Thoracic aorta (tissue), 2 donors: ENCODE results near the gene TIMP3. TPM values are rescaled to one million over a fixed set of nuclear protein-coding genes. Genes with fewer than 3 reads are reported as not detected.

Experiments
- ATAC-seq: fragments of 150-250 bp; one replicate; pipeline ENCODE4 v1.8.0; 2017; ENCODE audit warnings: low read depth; ENCODE audit not compliant: insufficient number of reproducible peaks, low FRiP score
- DNase-seq: peaks from one replicate; pipeline ENCODE4 v3.0.0-alpha.2; 2020; ENCODE audit warnings: low spot score
- H3K27ac ChIP-seq, 2 donors: fragments of 200-600 bp; sonication (generic); 1 replicate in 1 of 2; 2 replicates in 1 of 2; pipeline ENCODE4 v1.5.1; 2016; ENCODE audit warnings: mild to moderate bottlenecking in 2 of 2, moderate library complexity in 2 of 2
- H3K27me3 ChIP-seq: fragments of 200-600 bp; sonication (generic); replicated peaks from 2 replicates; pipeline ENCODE4 v1.6.0; 2016; ENCODE audit warnings: mild to moderate bottlenecking; ENCODE audit not compliant: insufficient read depth
- H3K36me3 ChIP-seq: fragments of 200-600 bp; sonication (generic); one replicate; pipeline ENCODE4 v1.5.1; 2016
- H3K4me1 ChIP-seq, 2 donors: fragments of 200-600 bp; sonication (generic); 1 replicate in 1 of 2; 2 replicates in 1 of 2; pipeline versions ENCODE4 v1.5.1 to v1.6.0; 2016; ENCODE audit warnings: low read depth in 2 of 2, mild to moderate bottlenecking in 1 of 2; ENCODE audit not compliant: control insufficient read depth in 1 of 2
- H3K4me3 ChIP-seq: fragments of 200-600 bp; sonication (generic); 2 replicates; pipeline ENCODE4 v1.5.1; 2016; ENCODE audit warnings: mild to moderate bottlenecking
- H3K9me3 ChIP-seq: fragments of 200-600 bp; sonication (generic); 2 replicates; pipeline ENCODE4 v1.5.1; 2016
- CTCF ChIP-seq: fragments of 200-600 bp; sonication (generic); IDR thresholded peaks from one replicate; pipeline ENCODE4 v1.5.1; 2019; ENCODE audit warnings: antibody characterized with exemption
- total RNA-seq, 2 donors: library from RNA; depleted of rRNA; stranded (reverse); fragments of >200 nt; gene quantifications; one replicate each; pipeline versions ENCODE4 v1.1.0 to v1.2.3, GENCODE V29; 2016

The TIMP3 gene
- total RNA-seq, 2 donors from 2014 or later = 471 to 756 TPM

GRCh38 chr22:32887324-32887980 is 85.9 kb downstream of the TIMP3 start:
- TF ChIP-seq CTCF = no peak
- H3K9me3 ChIP-seq = no peaks in the 10 kb centered on the region
- no peak for ATAC-seq

GRCh38 chr22:32888976-32889375 is 87.5 kb downstream of the TIMP3 start:
- ATAC-seq = no peak
- H3K27me3 ChIP-seq = no peaks in the 10 kb centered on the region

More at GRCh38 chr22:32887324-32887980, 85.9 kb downstream of the TIMP3 start:
- Histone ChIP-seq H3K4me1 (peaks cover 10 to 27% of the 10 kb centered on the region in 2 donors), H3K4me3 (no peak overlapping the region), H3K27ac (peak overlapping the region in 1 of 2 donors; percentile 4), H3K27me3 (no peaks in the 10 kb centered on the region), H3K36me3 (no peaks in the 10 kb centered on the region)
- DNase-seq = no peak

GRCh38 chr22:32896891-32897290 is 95.4 kb downstream of the TIMP3 start:
- DNase-seq = no peak
- Histone ChIP-seq H3K36me3 (no peaks in the 10 kb centered on the region), H3K4me3 (no peak overlapping the region), H3K4me1 (no peaks in the 10 kb centered on the region), H3K27ac (no peak overlapping the region), H3K9me3 (no peaks in the 10 kb centered on the region), H3K27me3 (no peaks in the 10 kb centered on the region)
- no peak for ATAC-seq
- TF ChIP-seq CTCF = no peak

More at GRCh38 chr22:32888976-32889375, 87.5 kb downstream of the TIMP3 start:
- Histone ChIP-seq H3K36me3 (no peaks in the 10 kb centered on the region), H3K27ac (no peak overlapping the region), H3K4me1 (peaks cover 10 to 27% of the 10 kb centered on the region in 2 donors), H3K4me3 (no peak overlapping the region), H3K9me3 (no peaks in the 10 kb centered on the region)
- no peak for TF ChIP-seq CTCF
- DNase-seq = no peak

GRCh38 chr22:32897400-32897799 is 95.9 kb downstream of the TIMP3 start:
- H3K9me3 ChIP-seq = no peaks in the 10 kb centered on the region
- ATAC-seq = no peak
- H3K4me1 ChIP-seq = no peaks in the 10 kb centered on the region
- no peak for TF ChIP-seq CTCF
- no peak overlapping the region for H3K4me3 ChIP-seq
- H3K27me3 ChIP-seq = no peaks in the 10 kb centered on the region
- no peaks in the 10 kb centered on the region for H3K36me3 ChIP-seq
- DNase-seq = no peak
- H3K27ac ChIP-seq = no peak overlapping the region

GRCh38 chr22:32900886-32901635 is 99.6 kb downstream of the TIMP3 start:
- TF ChIP-seq CTCF = no peak
- H3K27ac ChIP-seq = no peak overlapping the region
- ATAC-seq = no peak

More at GRCh38 chr22:32900886-32901635, 99.6 kb downstream of the TIMP3 start:
- no peaks in the 10 kb centered on the region for H3K9me3 ChIP-seq
- H3K4me1 ChIP-seq = peaks cover 0 to 6% of the 10 kb centered on the region in 2 donors
- no peak overlapping the region for H3K4me3 ChIP-seq
- H3K36me3 ChIP-seq = no peaks in the 10 kb centered on the region
- no peak for DNase-seq
- H3K27me3 ChIP-seq = no peaks in the 10 kb centered on the region
